Sigmoid colon (tissue), 7 donors: ENCODE measurements around the gene CST7. TPM values are rescaled to one million over a fixed set of nuclear protein-coding genes. Genes with fewer than 3 reads are reported as not detected.

ENCODE experiments used
- DNase-seq: peaks from one replicate; pipeline ENCODE4 v3.0.0-alpha.2; 2019
- H3K27ac ChIP-seq, 4 donors: fragments of 200-600 bp; sonication (generic); one replicate each; pipeline ENCODE4 v1.5.1; 2016 to 2019; ENCODE audit warnings: mild to moderate bottlenecking in 1 of 4
- H3K27me3 ChIP-seq, 3 donors: fragments of 200-600 bp; sonication (generic); one replicate each; pipeline ENCODE4 v1.5.1; 2019; ENCODE audit warnings: mild to moderate bottlenecking in 1 of 3
- H3K36me3 ChIP-seq, 4 donors: fragments of 200-600 bp; sonication (generic); one replicate each; pipeline ENCODE4 v1.5.1; 2016 to 2019
- H3K4me1 ChIP-seq, 4 donors: fragments of 200-600 bp; sonication (generic); one replicate each; pipeline ENCODE4 v1.5.1; 2017 to 2019
- H3K4me3 ChIP-seq, 4 donors: fragments of 200-600 bp; sonication (generic); one replicate each; pipeline ENCODE4 v1.5.1; 2017 to 2019; ENCODE audit warnings: mild to moderate bottlenecking in 2 of 4, moderate library complexity in 1 of 4
- H3K9me3 ChIP-seq, 4 donors: fragments of 200-600 bp in 3 of 4; sonication (generic) in 3 of 4; one replicate each; pipeline versions ENCODE4 v1.5.1 to v1.6.1; 2013 to 2019
- EP300 ChIP-seq, 4 donors: sonication (generic); formaldehyde crosslinking; IDR thresholded peaks; one replicate each; pipeline ENCODE4 v1.6.1; 2017; ENCODE audit warnings: antibody characterized with exemption in 4 of 4
- POLR2A ChIP-seq, 2 donors: fragments of 450-650 bp; IDR thresholded peaks; one replicate each; pipeline ENCODE4 v1.6.1; 2016; ENCODE audit warnings: antibody characterized with exemption in 2 of 2, mild to moderate bottlenecking in 2 of 2, moderate library complexity in 2 of 2
- POLR2AphosphoS5 ChIP-seq, 4 donors: sonication (generic); formaldehyde crosslinking; IDR thresholded peaks; one replicate each; pipeline ENCODE4 v1.6.1; 2017; ENCODE audit warnings: antibody characterized with exemption in 4 of 4
- WGBS, 2 donors: extraction: QIAGEN DNeasy Blood & Tissue Kit; methylation state at CpG; one replicate each; pipeline ENCODE4 v1.1.7; 2013; 5-methylcytosine and 5-hydroxymethylcytosine counted together
- intact Hi-C: fragments of 100-400 bp; cut with DNase I; formaldehyde crosslinking; loops from one replicate; pipeline ENCODE4 v1.15.1; 2023
- polyA plus RNA-seq, 3 donors: library from polyadenylated mRNA; stranded (reverse); fragments of 200-250 nt; gene quantifications; one replicate each; pipeline ENCODE4 v1.2.3, GENCODE V29; 2013
- total RNA-seq, 4 donors: library from RNA; depleted of rRNA; stranded (reverse); fragments of >200 nt; gene quantifications; one replicate each; pipeline ENCODE4 v1.1.0, GENCODE V29; 2016
- TF ChIP-seq, protein P1 (sequence below), 4 experiments: fragments of 450-650 bp in 3 of 4; fragments of 200-600 bp in 1 of 4; IDR thresholded peaks; one replicate each; pipeline ENCODE4 v1.5.1; 2016 to 2019; ENCODE audit warnings: antibody characterized with exemption in 4 of 4, mild to moderate bottlenecking in 3 of 4, moderate library complexity in 2 of 4
- donor health status: healthy with polysubstance abuse.
- donor health status: Bipolar disorder and iron deficiency.
- donor health status: healthy.

Gene CST7
- total and polyA plus RNA-seq, 7 donors, result 0.66 to 10.4 (median 3.7) TPM; not detected in 1

GRCh38 chr20:24987244-24987643, 38.2 kb downstream of the CST7 start:
- WGBS, 2 donors, result 86% methylated on average over 2 of the region's 2 CpGs
- DNase-seq, result no peak
- no peak for TF ChIP-seq POLR2AphosphoS5 (IDR thresholded peaks at IDR 0.05)
- no peak for TF ChIP-seq POLR2A (IDR thresholded peaks at IDR 0.05)
- no peak for TF ChIP-seq EP300 (IDR thresholded peaks at IDR 0.05)
- TF ChIP-seq, protein P1, sequence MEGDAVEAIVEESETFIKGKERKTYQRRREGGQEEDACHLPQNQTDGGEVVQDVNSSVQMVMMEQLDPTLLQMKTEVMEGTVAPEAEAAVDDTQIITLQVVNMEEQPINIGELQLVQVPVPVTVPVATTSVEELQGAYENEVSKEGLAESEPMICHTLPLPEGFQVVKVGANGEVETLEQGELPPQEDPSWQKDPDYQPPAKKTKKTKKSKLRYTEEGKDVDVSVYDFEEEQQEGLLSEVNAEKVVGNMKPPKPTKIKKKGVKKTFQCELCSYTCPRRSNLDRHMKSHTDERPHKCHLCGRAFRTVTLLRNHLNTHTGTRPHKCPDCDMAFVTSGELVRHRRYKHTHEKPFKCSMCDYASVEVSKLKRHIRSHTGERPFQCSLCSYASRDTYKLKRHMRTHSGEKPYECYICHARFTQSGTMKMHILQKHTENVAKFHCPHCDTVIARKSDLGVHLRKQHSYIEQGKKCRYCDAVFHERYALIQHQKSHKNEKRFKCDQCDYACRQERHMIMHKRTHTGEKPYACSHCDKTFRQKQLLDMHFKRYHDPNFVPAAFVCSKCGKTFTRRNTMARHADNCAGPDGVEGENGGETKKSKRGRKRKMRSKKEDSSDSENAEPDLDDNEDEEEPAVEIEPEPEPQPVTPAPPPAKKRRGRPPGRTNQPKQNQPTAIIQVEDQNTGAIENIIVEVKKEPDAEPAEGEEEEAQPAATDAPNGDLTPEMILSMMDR (IDR thresholded peaks at IDR 0.05), result no peak
- no peaks in the 10 kb centered on the region for H3K27me3 ChIP-seq
- intact Hi-C loops, result no loop called here
- H3K27ac ChIP-seq, result no peak overlapping the region
- H3K9me3 ChIP-seq, result no peaks in the 10 kb centered on the region
- no peak overlapping the region for H3K4me3 ChIP-seq
- H3K4me1 ChIP-seq, result peaks cover 0 to 20% (median 12%) of the 10 kb centered on the region in 4 donors
- peaks cover 0 to 14% (median 0%) of the 10 kb centered on the region in 4 donors for H3K36me3 ChIP-seq

DNA sequence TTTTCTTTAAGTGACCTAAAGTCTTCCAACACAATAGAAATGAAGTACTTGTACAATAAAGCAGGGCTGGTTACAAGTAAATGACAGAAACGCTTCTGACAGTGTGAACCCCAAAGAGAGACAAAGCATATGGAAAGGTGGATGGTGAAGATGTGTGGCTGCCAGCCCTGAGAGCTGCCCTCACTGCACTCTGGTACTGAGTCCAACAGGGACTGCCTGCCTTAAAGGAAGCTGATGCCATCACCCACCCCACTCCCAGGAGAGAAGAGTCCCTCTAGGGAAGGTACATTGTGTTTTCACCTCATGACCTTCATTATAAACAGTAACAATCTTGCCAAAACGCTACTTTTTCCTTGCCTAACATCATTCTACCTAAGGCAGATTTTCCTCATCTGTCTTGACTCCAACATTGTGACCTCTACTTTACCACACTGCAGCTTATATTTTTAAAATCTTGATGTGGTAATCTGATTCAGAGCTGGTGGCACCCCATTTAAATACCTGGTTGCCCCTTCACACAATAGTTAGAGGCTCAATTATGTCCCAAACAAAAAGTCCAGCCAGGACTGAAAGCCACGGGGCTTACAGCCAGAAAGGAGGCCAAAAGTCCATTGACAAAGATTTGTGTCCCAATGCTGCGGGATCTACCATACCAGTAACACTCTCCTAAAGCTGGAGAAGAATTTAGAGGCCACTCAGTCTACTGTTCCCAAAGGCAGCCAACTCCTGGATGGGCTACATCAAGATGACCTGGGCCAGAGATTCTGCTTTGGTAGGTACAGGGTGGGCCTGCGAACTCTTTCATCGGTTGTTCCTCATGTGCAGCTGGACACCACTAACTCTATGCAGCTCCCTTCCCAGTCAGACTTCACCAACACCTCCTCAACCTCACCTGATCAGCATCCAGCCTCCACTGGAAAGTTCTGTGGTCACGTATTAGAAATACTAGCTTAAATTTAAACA, 39.1 kb downstream of the CST7 start:
- H3K4me1 ChIP-seq, result peaks cover 0 to 21% (median 14%) of the 10 kb centered on the region in 4 donors
- 89 to 90% methylated on average over 7 of the region's 7 CpGs for WGBS, 2 donors
- TF ChIP-seq POLR2AphosphoS5 (IDR thresholded peaks at IDR 0.05) (no peak), EP300 (IDR thresholded peaks at IDR 0.05) (no peak), POLR2A (IDR thresholded peaks at IDR 0.05) (no peak)
- TF ChIP-seq, protein P1 (IDR thresholded peaks at IDR 0.05), result no peak
- no peak overlapping the region for H3K27ac ChIP-seq
- no peak overlapping the region for H3K4me3 ChIP-seq
- DNase-seq, result peak; percentile 10
- intact Hi-C loops, result no loop called here
- no peaks in the 10 kb centered on the region for H3K9me3 ChIP-seq
- peaks cover 0 to 6% (median 0%) of the 10 kb centered on the region in 4 donors for H3K36me3 ChIP-seq
- no peaks in the 10 kb centered on the region for H3K27me3 ChIP-seq

GRCh38 chr20:24989162-24989561, 40.1 kb downstream of the CST7 start:
- Histone ChIP-seq H3K4me3 (no peak overlapping the region), H3K27ac (no peak overlapping the region), H3K27me3 (no peaks in the 10 kb centered on the region), H3K4me1 (peaks cover 0 to 29% (median 24%) of the 10 kb centered on the region in 4 donors), H3K36me3 (no peaks in the 10 kb centered on the region), H3K9me3 (no peaks in the 10 kb centered on the region)
- intact Hi-C loops, result no loop called here
- TF ChIP-seq, protein P1 (IDR thresholded peaks at IDR 0.05), result no peak
- TF ChIP-seq EP300 (IDR thresholded peaks at IDR 0.05) (no peak), POLR2A (IDR thresholded peaks at IDR 0.05) (no peak), POLR2AphosphoS5 (IDR thresholded peaks at IDR 0.05) (no peak)
- WGBS, 2 donors, result 92% methylated on average over 3 of the region's 3 CpGs
- DNase-seq, result peak; percentile 41

DNA sequence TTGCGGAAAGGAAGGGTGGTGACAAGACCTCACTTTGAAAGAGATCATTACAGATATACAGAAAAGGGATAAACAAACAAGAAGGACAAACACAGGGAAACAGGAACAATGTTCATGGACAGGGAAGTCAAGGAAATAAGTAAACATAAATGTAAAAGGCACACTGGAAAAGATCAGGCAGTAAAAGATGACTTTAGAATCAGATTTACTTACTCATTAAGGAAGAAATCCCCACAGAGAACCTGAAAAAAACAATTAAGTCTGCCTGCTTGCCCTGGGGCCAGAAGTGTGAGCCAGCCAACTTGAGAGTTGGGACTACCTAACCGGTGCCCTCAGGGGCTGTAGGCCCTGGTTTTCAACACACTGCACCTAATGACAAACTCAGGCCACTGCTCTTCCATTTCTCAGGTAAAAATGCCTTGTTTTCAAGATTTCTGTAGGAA, 41.8 kb downstream of the CST7 start:
- Histone ChIP-seq H3K9me3 (no peaks in the 10 kb centered on the region), H3K36me3 (no peaks in the 10 kb centered on the region), H3K27me3 (no peaks in the 10 kb centered on the region), H3K27ac (no peak overlapping the region), H3K4me3 (no peak overlapping the region), H3K4me1 (peaks cover 0 to 44% (median 40%) of the 10 kb centered on the region in 4 donors)
- TF ChIP-seq, protein P1 (IDR thresholded peaks at IDR 0.05), result no peak
- TF ChIP-seq POLR2A (IDR thresholded peaks at IDR 0.05) (no peak), EP300 (IDR thresholded peaks at IDR 0.05) (no peak), POLR2AphosphoS5 (IDR thresholded peaks at IDR 0.05) (no peak)
- WGBS, 2 donors, result 94 to 95% methylated on average over 2 of the region's 2 CpGs
- DNase-seq, result peak; percentile 22
- intact Hi-C loops, result loop anchor here (5.0 kb wide), 1 partner anchor 206 kb away; the partner anchor contains the start of gene ENTPD6
